Ectodermal cell (in vitro differentiated cells): ENCODE data around the gene GM2A.
"Not testable (repeated sequence)": the region's sequence is repeated elsewhere in the genome, so short reads cannot be mapped to it uniquely, and the experiment has no call there.

ENCODE experiments used
- H3K27ac ChIP-seq: 2 replicates; pipeline ENCODE4 v1.7.0; 2013; ENCODE audit warnings: mild to moderate bottlenecking, low read depth, low read length; ENCODE audit not compliant: insufficient read depth, poor library complexity, severe bottlenecking
- H3K27me3 ChIP-seq: 2 replicates; pipeline ENCODE4 v1.7.0; 2013; ENCODE audit warnings: mild to moderate bottlenecking, low read length; ENCODE audit not compliant: insufficient read depth, control insufficient read depth, poor library complexity, severe bottlenecking
- H3K36me3 ChIP-seq: one replicate; pipeline ENCODE4 v1.7.0; 2013; ENCODE audit warnings: low read length; ENCODE audit not compliant: control insufficient read depth, insufficient read depth
- H3K4me1 ChIP-seq: one replicate; pipeline ENCODE4 v1.7.0; 2013; ENCODE audit warnings: low read length; ENCODE audit not compliant: control insufficient read depth, insufficient read depth
- H3K4me3 ChIP-seq: 2 replicates; pipeline ENCODE4 v1.7.0; 2013; ENCODE audit warnings: low read depth, low read length, control low read depth; ENCODE audit not compliant: insufficient read depth
- H3K9me3 ChIP-seq: 2 replicates; pipeline ENCODE4 v1.7.0; 2013; ENCODE audit warnings: mild to moderate bottlenecking, low read length, moderate library complexity; ENCODE audit not compliant: control insufficient read depth
- WGBS, 2 experiments: methylation state at CpG; one replicate each; pipeline ENCODE4 v1.1.7; 2013; ENCODE audit warnings: missing lambda C conversion rate in 2 of 2; 5-methylcytosine and 5-hydroxymethylcytosine counted together

GM2A gene

GRCh38 chr5:151227918-151228447, 25.0 kb upstream of the GM2A start:
- Histone ChIP-seq H3K4me3 (no peak overlapping the region), H3K9me3 (no peaks in the 10 kb centered on the region), H3K27ac (no peak overlapping the region), H3K36me3 (no peaks in the 10 kb centered on the region), H3K4me1 (no peaks in the 10 kb centered on the region), H3K27me3 (peaks cover 10% of the 10 kb centered on the region)
- WGBS, 2 experiments = 60 to 61% methylated on average over 6 of the region's 6 CpGs

GRCh38 chr5:151228986-151229385, 24.0 kb upstream of the GM2A start:
- H3K27ac ChIP-seq = no peak overlapping the region
- no peaks in the 10 kb centered on the region for H3K27me3 ChIP-seq
- no peak overlapping the region for H3K4me3 ChIP-seq
- 95 to 100% methylated on average over 2 of the region's 2 CpGs for WGBS, 2 experiments
- no peaks in the 10 kb centered on the region for H3K36me3 ChIP-seq
- no peaks in the 10 kb centered on the region for H3K4me1 ChIP-seq
- no peaks in the 10 kb centered on the region for H3K9me3 ChIP-seq

GRCh38 chr5:151230048-151230680, 22.8 kb upstream of the GM2A start:
- no peaks in the 10 kb centered on the region for H3K36me3 ChIP-seq
- H3K4me1 ChIP-seq = no peaks in the 10 kb centered on the region
- H3K27ac ChIP-seq = no peak overlapping the region
- 75 to 85% methylated on average over 5 to 6 of the region's 6 CpGs for WGBS, 2 experiments
- H3K4me3 ChIP-seq = no peak overlapping the region
- H3K27me3 ChIP-seq = no peaks in the 10 kb centered on the region
- no peaks in the 10 kb centered on the region for H3K9me3 ChIP-seq

- Histone ChIP-seq H3K4me1 (no peaks in the 10 kb centered on the region), H3K9me3 (no peaks in the 10 kb centered on the region), H3K36me3 (no peaks in the 10 kb centered on the region), H3K27me3 (no peaks in the 10 kb centered on the region), H3K4me3 (no peak overlapping the region), H3K27ac (no peak overlapping the region)
These were observed 21.6 kb upstream of the GM2A start for GRCh38 chr5:151231359-151231758.

- no peaks in the 10 kb centered on the region for H3K27me3 ChIP-seq
- H3K27ac ChIP-seq = no peak overlapping the region
- H3K4me1 ChIP-seq = no peaks in the 10 kb centered on the region
- no peak overlapping the region for H3K4me3 ChIP-seq
- H3K36me3 ChIP-seq = no peaks in the 10 kb centered on the region
- 93% methylated on average over 8 of the region's 8 CpGs for WGBS, 2 experiments
- H3K9me3 ChIP-seq = no peaks in the 10 kb centered on the region
These were observed 19.3 kb upstream of the GM2A start for GRCh38 chr5:151233616-151234085.

GRCh38 chr5:151234476-151235238, 18.3 kb upstream of the GM2A start:
- H3K36me3 ChIP-seq = no peaks in the 10 kb centered on the region
- no peak overlapping the region for H3K4me3 ChIP-seq
- H3K27me3 ChIP-seq = no peaks in the 10 kb centered on the region
- H3K27ac ChIP-seq = no peak overlapping the region
- WGBS, 2 experiments = 87 to 89% methylated on average over 17 of the region's 17 CpGs
- no peaks in the 10 kb centered on the region for H3K9me3 ChIP-seq
- H3K4me1 ChIP-seq = no peaks in the 10 kb centered on the region

GRCh38 chr5:151235239-151235571, 17.8 kb upstream of the GM2A start:
- 89 to 94% methylated on average over 6 of the region's 6 CpGs for WGBS, 2 experiments
- not testable (repeated sequence) for H3K4me3 ChIP-seq, H3K36me3 ChIP-seq, H3K27ac ChIP-seq, H3K9me3 ChIP-seq, H3K27me3 ChIP-seq, H3K4me1 ChIP-seq

GRCh38 chr5:151236888-151237287, 16.1 kb upstream of the GM2A start:
- WGBS, 2 experiments = 83 to 90% methylated on average over 1 of the region's 1 CpG
- Histone ChIP-seq H3K36me3 (no peaks in the 10 kb centered on the region), H3K4me1 (no peaks in the 10 kb centered on the region), H3K27ac (no peak overlapping the region), H3K9me3 (no peaks in the 10 kb centered on the region), H3K4me3 (no peak overlapping the region), H3K27me3 (no peaks in the 10 kb centered on the region)

- H3K4me3 ChIP-seq = no peak overlapping the region
These were observed 15.3 kb upstream of the GM2A start for GRCh38 chr5:151237685-151238084.

GRCh38 chr5:151238303-151238741, 14.7 kb upstream of the GM2A start:
- H3K36me3 ChIP-seq = no peaks in the 10 kb centered on the region
- no peaks in the 10 kb centered on the region for H3K27me3 ChIP-seq
- H3K27ac ChIP-seq = no peak overlapping the region
- WGBS, 2 experiments = 72 to 74% methylated on average over 14 of the region's 14 CpGs
- H3K9me3 ChIP-seq = no peaks in the 10 kb centered on the region
- no peaks in the 10 kb centered on the region for H3K4me1 ChIP-seq
- no peak overlapping the region for H3K4me3 ChIP-seq

More at GRCh38 chr5:151237685-151238084, 15.3 kb upstream of the GM2A start:
- no peaks in the 10 kb centered on the region for H3K36me3 ChIP-seq
- H3K27me3 ChIP-seq = no peaks in the 10 kb centered on the region
- no peaks in the 10 kb centered on the region for H3K9me3 ChIP-seq
- no peaks in the 10 kb centered on the region for H3K4me1 ChIP-seq
- H3K27ac ChIP-seq = no peak overlapping the region
- WGBS, 2 experiments = 96 to 97% methylated on average over 7 of the region's 7 CpGs
